Measurements from ENCODE around the gene XRRA1.
"Not testable (repeated sequence)": the region's sequence is repeated elsewhere in the genome, so short reads cannot be mapped to it uniquely, and the experiment has no call there.

Gene XRRA1

GRCh38 chr11:74896311-74896710 lies 52.6 kb downstream of the XRRA1 start:
- no peak for DNase-seq (ENCODE audit: low read depth)

GRCh38 chr11:74895340-74896116 lies 53.4 kb downstream of the XRRA1 start:
- no peak for DNase-seq (ENCODE audit: low read depth)

- DNase-seq (ENCODE audit: low read depth), result not testable (repeated sequence)
Measured at GRCh38 chr11:74893015-74893414, 55.9 kb downstream of the XRRA1 start.

GRCh38 chr11:74877132-74877531 lies 71.8 kb downstream of the XRRA1 start:
- DNase-seq (ENCODE audit: low read depth), result no peak

GRCh38 chr11:74871037-74871436 lies 77.9 kb downstream of the XRRA1 start:
- no peak for DNase-seq (ENCODE audit: low read depth)

- no peak for DNase-seq (ENCODE audit: low read depth)
Measured at GRCh38 chr11:74870485-74870884, 78.4 kb downstream of the XRRA1 start.

- no peak for DNase-seq (ENCODE audit: low read depth)
Measured at GRCh38 chr11:74866557-74866956, 82.3 kb downstream of the XRRA1 start.

- DNase-seq (ENCODE audit: low read depth), result no peak
Measured at GRCh38 chr11:74863410-74863809, 85.5 kb downstream of the XRRA1 start.

- DNase-seq (ENCODE audit: low read depth), result no peak
Measured at GRCh38 chr11:74860743-74861142, 88.1 kb downstream of the XRRA1 start.

- no peak for DNase-seq (ENCODE audit: low read depth)
Measured at GRCh38 chr11:74853223-74853622, 95.7 kb downstream of the XRRA1 start.

GRCh38 chr11:74849525-74850391 lies 99.1 kb downstream of the XRRA1 start:
- DNase-seq (ENCODE audit: low read depth), result no peak

GRCh38 chr11:74847895-74848294 lies 101.0 kb downstream of the XRRA1 start:
- no peak for DNase-seq (ENCODE audit: low read depth)

GRCh38 chr11:74847395-74847794 lies 101.5 kb downstream of the XRRA1 start:
- DNase-seq (ENCODE audit: low read depth), result no peak

- DNase-seq (ENCODE audit: low read depth), result no peak
Measured at GRCh38 chr11:74846770-74847169, 102.1 kb downstream of the XRRA1 start.

GRCh38 chr11:74845978-74846517 lies 102.8 kb downstream of the XRRA1 start:
- no peak for DNase-seq (ENCODE audit: low read depth)

- DNase-seq (ENCODE audit: low read depth), result no peak
Measured at GRCh38 chr11:74844865-74845264, 104.0 kb downstream of the XRRA1 start.

GRCh38 chr11:74844072-74844471 lies 104.8 kb downstream of the XRRA1 start:
- no peak for DNase-seq (ENCODE audit: low read depth)

GRCh38 chr11:74842967-74843366 lies 105.9 kb downstream of the XRRA1 start:
- DNase-seq (ENCODE audit: low read depth), result no peak

GRCh38 chr11:74840486-74840885 lies 108.4 kb downstream of the XRRA1 start:
- DNase-seq (ENCODE audit: low read depth), result no peak

- DNase-seq (ENCODE audit: low read depth), result no peak
Measured at GRCh38 chr11:74839971-74840370, 108.9 kb downstream of the XRRA1 start.

- no peak for DNase-seq (ENCODE audit: low read depth)
Measured at GRCh38 chr11:74839446-74839845, 109.4 kb downstream of the XRRA1 start.

GRCh38 chr11:74838188-74838587 lies 110.7 kb downstream of the XRRA1 start:
- DNase-seq (ENCODE audit: low read depth), result no peak

GRCh38 chr11:74837191-74837590 lies 111.7 kb downstream of the XRRA1 start:
- no peak for DNase-seq (ENCODE audit: low read depth)
